HCT116 (cell line): ENCODE measurements around the gene LYSMD1. TPM values are rescaled to one million over a fixed set of nuclear protein-coding genes. Genes with fewer than 3 reads are reported as not detected.

Experiments
- ATAC-seq: fragments of 200-7000 bp; cut with Tn5 transposase; 2 replicates; pipeline ENCODE4 v1.9.1; 2020; ENCODE audit warnings: mild to moderate bottlenecking, moderate library complexity
- BruUV-seq: library from RNA; stranded (reverse); fragments of 400-500 nt; replicated peaks from 2 replicates; lab custom pipeline; 2021; lab: Mats Ljungman, UMichigan
- CTCF ChIA-PET: fragments of 300-600 bp; sonication (Branson Sonifier 250); formaldehyde crosslinking; loops from one replicate; lab custom pipeline; 2021; ENCODE audit warnings: antibody characterized with exemption; lab: Charles Lee
- POLR2A ChIA-PET: fragments of 300-600, 350-600 bp; sonication (Branson Sonifier 250); formaldehyde crosslinking; loops from one replicate; lab custom pipeline; 2021; ENCODE audit warnings: antibody characterized with exemption; lab: Charles Lee
- RAD21 ChIA-PET, 2 experiments: fragments of 300-600 bp; sonication (Branson Sonifier 250); formaldehyde crosslinking; loops; one replicate each; lab custom pipeline; 2023; ENCODE audit warnings: low total read pairs in 2 of 2; ENCODE audit not compliant: uncharacterized antibody in 2 of 2, unreplicated experiment in 2 of 2, low non-redundant PET in 1 of 2; lab: Charles Lee
- DNase-seq: peaks from one replicate; pipeline ENCODE4 v3.0.0-alpha.2; 2010; ENCODE audit warnings: low read depth, low spot score
- H2AFZ ChIP-seq: fragments of 200-600 bp; shearing (Covaris generic), sonication (generic); 2 replicates; pipeline ENCODE4 v1.6.1; 2017; ENCODE audit warnings: low read depth, mixed run types, mixed read lengths, antibody characterized with exemption, low read length; ENCODE audit not compliant: poor library complexity, severe bottlenecking
- H3K27ac ChIP-seq: 2 replicates; pipeline ENCODE4 v1.5.1; 2012; ENCODE audit warnings: low read depth, low read length
- H3K27me3 ChIP-seq: fragments of 200-600 bp; sonication (generic); 2 replicates; pipeline ENCODE4 v1.6.1; 2016; ENCODE audit warnings: mixed run types, low read length, mixed read lengths; ENCODE audit not compliant: insufficient read depth
- H3K36me3 ChIP-seq, 2 experiments: fragments of 200-500 bp in 1 of 2; fragments of 200-600 bp in 1 of 2; sonication (Bioruptor generic) in 1 of 2; sonication (generic) in 1 of 2; 2 replicates each; pipeline versions ENCODE4 v1.5.1 to v1.6.1; 2014 to 2016; ENCODE audit warnings: low read length in 2 of 2, inconsistent platforms in 1 of 2, mixed read lengths in 1 of 2, mixed run types in 1 of 2; ENCODE audit not compliant: insufficient read depth in 2 of 2, control insufficient read depth in 1 of 2
- H3K4me1 ChIP-seq, 2 experiments: fragments of 200-600 bp in 1 of 2; sonication (generic) in 1 of 2; 2 replicates each; pipeline versions ENCODE4 v1.5.1 to v1.6.1; 2012 to 2017; ENCODE audit warnings: low read length in 2 of 2, inconsistent platforms in 1 of 2, mild to moderate bottlenecking in 1 of 2, mixed read lengths in 1 of 2, mixed run types in 1 of 2, moderate library complexity in 1 of 2; ENCODE audit not compliant: insufficient read depth in 2 of 2, control insufficient read depth in 1 of 2
- H3K4me2 ChIP-seq: fragments of 200-600 bp; sonication (generic); 2 replicates; pipeline ENCODE4 v1.6.1; 2017; ENCODE audit warnings: mixed run types, low read length, mixed read lengths
- H3K4me3 ChIP-seq, 2 experiments: fragments of 200-600 bp in 1 of 2; sonication (generic) in 1 of 2; replicated peaks in 1 of 2; 2 replicates each; pipeline ENCODE4 v1.5.1; 2011 to 2016; ENCODE audit warnings: low read length in 2 of 2, control low read depth in 1 of 2, low read depth in 1 of 2, mild to moderate bottlenecking in 1 of 2, mixed read lengths in 1 of 2, mixed run types in 1 of 2
- H3K79me2 ChIP-seq: fragments of 200-600 bp; sonication (generic); 2 replicates; pipeline ENCODE4 v1.6.1; 2017; ENCODE audit warnings: mild to moderate bottlenecking, mixed run types, low read length, moderate library complexity, mixed read lengths; ENCODE audit not compliant: insufficient read depth
- H3K9ac ChIP-seq: fragments of 200-600 bp; sonication (generic); 2 replicates; pipeline ENCODE4 v1.6.1; 2016; ENCODE audit warnings: low read length, mixed read lengths
- H3K9me2 ChIP-seq: fragments of 200-600 bp; sonication (generic), shearing (Covaris generic); 2 replicates; pipeline ENCODE4 v1.6.1; 2017; ENCODE audit warnings: mixed run types, mild to moderate bottlenecking, moderate library complexity; ENCODE audit not compliant: insufficient read depth
- H3K9me3 ChIP-seq, 2 experiments: fragments of 200-500 bp in 1 of 2; fragments of 200-600 bp in 1 of 2; sonication (Bioruptor generic) in 1 of 2; sonication (generic) in 1 of 2; 2 replicates each; pipeline ENCODE4 v1.6.1; 2014 to 2017; ENCODE audit warnings: low read length in 2 of 2, mixed read lengths in 2 of 2, inconsistent platforms in 1 of 2, low read depth in 1 of 2, mild to moderate bottlenecking in 1 of 2, mixed run types in 1 of 2, moderate library complexity in 1 of 2; ENCODE audit not compliant: control insufficient read depth in 1 of 2, insufficient read depth in 1 of 2
- H4K20me1 ChIP-seq: fragments of 200-600 bp; sonication (generic), shearing (Covaris generic); 2 replicates; pipeline ENCODE4 v1.6.1; 2017; ENCODE audit warnings: mixed run types, mild to moderate bottlenecking, moderate library complexity; ENCODE audit not compliant: insufficient read depth
- EGR1 ChIP-seq: IDR thresholded peaks from 2 replicates; pipeline ENCODE4 v1.6.1; 2012; ENCODE audit warnings: low read depth
- ELF1 ChIP-seq: IDR thresholded peaks from 2 replicates; pipeline ENCODE4 v1.6.1; 2012; ENCODE audit warnings: low read depth, borderline replicate concordance
- EZH2 ChIP-seq: fragments of 200-600 bp; sonication (generic); IDR thresholded peaks from 2 replicates; pipeline ENCODE4 v1.6.1; 2017; ENCODE audit warnings: antibody characterized with exemption, mixed run types
- FOSL1 ChIP-seq: IDR thresholded peaks from 2 replicates; pipeline ENCODE4 v1.6.1; 2012; ENCODE audit warnings: low read depth
- POLR2A ChIP-seq: IDR thresholded peaks from 2 replicates; pipeline ENCODE4 v1.7.0; 2011; ENCODE audit warnings: borderline replicate concordance; ENCODE audit not compliant: insufficient read depth, insufficient read length; ENCODE audit errors: extremely low read depth
- POLR2AphosphoS5 ChIP-seq: IDR thresholded peaks from 2 replicates; pipeline ENCODE4 v1.6.1; 2011; ENCODE audit warnings: mild to moderate bottlenecking, low read depth, low read length, moderate library complexity
- SIN3A ChIP-seq: IDR thresholded peaks from 2 replicates; pipeline ENCODE4 v1.6.1; 2012; ENCODE audit warnings: low read depth
- SRF ChIP-seq: IDR thresholded peaks from 2 replicates; pipeline ENCODE4 v1.6.1; 2012; ENCODE audit warnings: low read depth
- TCF7L2 ChIP-seq: IDR thresholded peaks from 2 replicates; pipeline ENCODE4 v1.7.0; 2011; ENCODE audit warnings: borderline replicate concordance, inconsistent platforms; ENCODE audit not compliant: insufficient read depth, insufficient read length; ENCODE audit errors: extremely low read depth
- YY1 ChIP-seq: IDR thresholded peaks from 2 replicates; pipeline ENCODE4 v1.6.1; 2011; ENCODE audit warnings: low read length, low read depth, moderate library complexity, mild to moderate bottlenecking; ENCODE audit not compliant: insufficient replicate concordance; ENCODE audit errors: extremely low read depth
- intact Hi-C: fragments of 100-400 bp; cut with micrococcal nuclease; formaldehyde crosslinking; loops from 2 replicates; pipeline ENCODE4 v1.10.0; 2022
- total RNA-seq: library from RNA; stranded (reverse); gene quantifications from one replicate; pipeline ENCODE4 v1.2.1, GENCODE V29; 2021; ENCODE audit not compliant: unreplicated experiment
- TF ChIP-seq, protein P1 (sequence below): IDR thresholded peaks from 2 replicates; pipeline ENCODE4 v1.6.1; 2012
- TF ChIP-seq, protein P2 (sequence below): IDR thresholded peaks from 2 replicates; pipeline ENCODE4 v1.6.1; 2011; ENCODE audit warnings: mild to moderate bottlenecking, low read length, moderate library complexity; ENCODE audit not compliant: insufficient replicate concordance; ENCODE audit errors: extremely low read depth

The LYSMD1 gene
- total RNA-seq, 1 experiment from 2014 or later = 5.0 TPM

DNA sequence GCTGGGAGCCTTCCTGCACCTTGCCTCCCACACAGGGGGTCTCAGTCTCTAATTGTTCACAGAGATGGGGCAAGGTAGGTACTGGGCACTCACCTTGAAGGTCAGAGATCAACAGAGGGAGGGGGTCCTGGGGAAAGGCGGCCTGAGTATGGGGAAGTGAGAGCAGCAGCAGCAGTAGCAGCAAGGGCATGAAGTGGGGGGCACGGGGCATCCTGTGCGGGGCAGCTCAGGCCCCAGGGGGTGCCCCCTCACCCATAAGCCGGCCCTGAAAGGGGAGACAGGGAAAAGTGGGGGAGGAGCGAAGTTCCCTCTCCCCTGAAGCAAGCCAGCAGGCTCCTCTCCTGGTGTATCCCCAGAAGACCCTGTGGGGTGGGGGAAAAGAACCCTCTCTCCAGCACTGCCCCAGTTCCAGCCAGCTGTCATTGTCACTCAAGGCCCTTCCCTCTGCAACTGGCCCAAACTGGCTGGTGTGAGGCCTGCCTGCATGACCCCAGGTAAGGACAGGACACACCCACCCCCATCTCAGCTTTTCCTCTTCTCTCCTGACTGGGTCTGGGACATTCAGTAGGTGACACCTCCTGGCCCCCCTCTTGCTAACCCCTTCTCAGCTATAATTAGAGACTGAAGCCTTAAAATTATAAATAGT is 23.2 kb downstream of the LYSMD1 start:
- no TSS peak for BruUV-seq
- no peak for DNase-seq
- intact Hi-C loops = no loop called here
- no peak for TF ChIP-seq EGR1
- TF ChIP-seq, protein P1, sequence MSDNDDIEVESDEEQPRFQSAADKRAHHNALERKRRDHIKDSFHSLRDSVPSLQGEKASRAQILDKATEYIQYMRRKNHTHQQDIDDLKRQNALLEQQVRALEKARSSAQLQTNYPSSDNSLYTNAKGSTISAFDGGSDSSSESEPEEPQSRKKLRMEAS = no peak
- TF ChIP-seq FOSL1 = no peak
- H3K36me3 ChIP-seq = no peaks in the 10 kb centered on the region
- H3K9me2 ChIP-seq = no peaks in the 10 kb centered on the region
- POLR2A ChIA-PET = no interaction called here
- ATAC-seq = no peak
- H3K4me1 ChIP-seq = peaks cover 7 to 17% of the 10 kb centered on the region in 2 experiments; a peak in 3 of 4 replicates
- no peak overlapping the region for H3K4me3 ChIP-seq
- no peak overlapping the region for H3K9ac ChIP-seq
- H3K27me3 ChIP-seq = no peaks in the 10 kb centered on the region
- H3K27ac ChIP-seq = no peak overlapping the region
- RAD21 ChIA-PET = no interaction called here
- H3K9me3 ChIP-seq = no peaks in the 10 kb centered on the region
- H3K4me2 ChIP-seq = no peak overlapping the region
- no peaks in the 10 kb centered on the region for H3K79me2 ChIP-seq
- H2AFZ ChIP-seq = no peak overlapping the region
- H4K20me1 ChIP-seq = no peaks in the 10 kb centered on the region
- CTCF ChIA-PET = interaction anchor here (0.7 to 0.9 kb wide), 2 partner anchors 14 to 41 kb away, joined by 3 read pairs; partner anchors contain the start of gene TNFAIP8L2

DNA sequence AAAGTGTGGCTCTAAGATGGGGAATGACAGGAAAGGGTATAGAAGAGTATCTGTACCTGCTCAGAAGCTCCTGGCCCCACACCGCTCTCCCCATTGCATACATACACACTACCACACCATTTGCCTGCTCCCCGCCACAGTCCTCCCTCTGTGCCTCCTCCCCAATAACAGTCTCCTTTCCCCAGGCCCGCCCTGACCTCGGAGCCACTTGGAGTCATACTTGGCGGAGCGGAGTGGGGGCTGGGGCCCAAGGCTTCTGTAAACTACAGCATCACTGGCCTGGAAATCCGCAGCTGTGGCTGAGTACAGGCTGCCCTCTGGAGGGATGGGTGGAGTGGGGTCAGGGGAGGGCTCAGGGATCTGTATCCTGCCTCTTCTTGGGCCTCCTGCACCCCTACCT is 27.9 kb downstream of the LYSMD1 start:
- Histone ChIP-seq H4K20me1 (no peaks in the 10 kb centered on the region), H3K79me2 (no peaks in the 10 kb centered on the region), H3K4me1 (no peaks in the 10 kb centered on the region), H3K36me3 (no peaks in the 10 kb centered on the region), H2AFZ (no peak overlapping the region), H3K27ac (no peak overlapping the region), H3K4me3 (no peak overlapping the region), H3K9ac (no peak overlapping the region), H3K9me2 (no peaks in the 10 kb centered on the region), H3K9me3 (no peaks in the 10 kb centered on the region), H3K4me2 (no peak overlapping the region), H3K27me3 (no peaks in the 10 kb centered on the region)
- ChIA-PET CTCF (no interaction called here), RAD21 (no interaction called here), POLR2A (no interaction called here)
- intact Hi-C loops = no loop called here
- ATAC-seq (no peak), DNase-seq (no peak)
- no TSS peak for BruUV-seq
- TF ChIP-seq EZH2 (no peak), SRF (no peak), ELF1 (no peak), YY1 (no peak), SIN3A (no peak), FOSL1 (no peak), TCF7L2 (no peak), POLR2AphosphoS5 (no peak), POLR2A (no peak)
- TF ChIP-seq, protein P2, sequence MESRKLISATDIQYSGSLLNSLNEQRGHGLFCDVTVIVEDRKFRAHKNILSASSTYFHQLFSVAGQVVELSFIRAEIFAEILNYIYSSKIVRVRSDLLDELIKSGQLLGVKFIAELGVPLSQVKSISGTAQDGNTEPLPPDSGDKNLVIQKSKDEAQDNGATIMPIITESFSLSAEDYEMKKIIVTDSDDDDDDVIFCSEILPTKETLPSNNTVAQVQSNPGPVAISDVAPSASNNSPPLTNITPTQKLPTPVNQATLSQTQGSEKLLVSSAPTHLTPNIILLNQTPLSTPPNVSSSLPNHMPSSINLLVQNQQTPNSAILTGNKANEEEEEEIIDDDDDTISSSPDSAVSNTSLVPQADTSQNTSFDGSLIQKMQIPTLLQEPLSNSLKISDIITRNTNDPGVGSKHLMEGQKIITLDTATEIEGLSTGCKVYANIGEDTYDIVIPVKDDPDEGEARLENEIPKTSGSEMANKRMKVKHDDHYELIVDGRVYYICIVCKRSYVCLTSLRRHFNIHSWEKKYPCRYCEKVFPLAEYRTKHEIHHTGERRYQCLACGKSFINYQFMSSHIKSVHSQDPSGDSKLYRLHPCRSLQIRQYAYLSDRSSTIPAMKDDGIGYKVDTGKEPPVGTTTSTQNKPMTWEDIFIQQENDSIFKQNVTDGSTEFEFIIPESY = no peak
